Head of caudate nucleus (tissue), 42 donors: ENCODE results near the gene LRATD1.
A peak's percentile ranks its signal among the peaks of the same experiment; 100 is the strongest.
"Not testable (repeated sequence)": the region's sequence is repeated elsewhere in the genome, so short reads cannot be mapped to it uniquely, and the experiment has no call there.

Experiments used
- DNase-seq, 42 donors: peaks; one replicate each; pipeline versions ENCODE4 v3.0.0 to v3.0.0-alpha.2; 2020 to 2021; ENCODE audit warnings: mixed read lengths in 7 of 42
- intact Hi-C: fragments of 100-400 bp; cut with DNase I; formaldehyde crosslinking; loops from one replicate; pipeline ENCODE4 v1.15.0; 2022

Gene LRATD1, protein sequence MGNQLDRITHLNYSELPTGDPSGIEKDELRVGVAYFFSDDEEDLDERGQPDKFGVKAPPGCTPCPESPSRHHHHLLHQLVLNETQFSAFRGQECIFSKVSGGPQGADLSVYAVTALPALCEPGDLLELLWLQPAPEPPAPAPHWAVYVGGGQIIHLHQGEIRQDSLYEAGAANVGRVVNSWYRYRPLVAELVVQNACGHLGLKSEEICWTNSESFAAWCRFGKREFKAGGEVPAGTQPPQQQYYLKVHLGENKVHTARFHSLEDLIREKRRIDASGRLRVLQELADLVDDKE

DNA sequence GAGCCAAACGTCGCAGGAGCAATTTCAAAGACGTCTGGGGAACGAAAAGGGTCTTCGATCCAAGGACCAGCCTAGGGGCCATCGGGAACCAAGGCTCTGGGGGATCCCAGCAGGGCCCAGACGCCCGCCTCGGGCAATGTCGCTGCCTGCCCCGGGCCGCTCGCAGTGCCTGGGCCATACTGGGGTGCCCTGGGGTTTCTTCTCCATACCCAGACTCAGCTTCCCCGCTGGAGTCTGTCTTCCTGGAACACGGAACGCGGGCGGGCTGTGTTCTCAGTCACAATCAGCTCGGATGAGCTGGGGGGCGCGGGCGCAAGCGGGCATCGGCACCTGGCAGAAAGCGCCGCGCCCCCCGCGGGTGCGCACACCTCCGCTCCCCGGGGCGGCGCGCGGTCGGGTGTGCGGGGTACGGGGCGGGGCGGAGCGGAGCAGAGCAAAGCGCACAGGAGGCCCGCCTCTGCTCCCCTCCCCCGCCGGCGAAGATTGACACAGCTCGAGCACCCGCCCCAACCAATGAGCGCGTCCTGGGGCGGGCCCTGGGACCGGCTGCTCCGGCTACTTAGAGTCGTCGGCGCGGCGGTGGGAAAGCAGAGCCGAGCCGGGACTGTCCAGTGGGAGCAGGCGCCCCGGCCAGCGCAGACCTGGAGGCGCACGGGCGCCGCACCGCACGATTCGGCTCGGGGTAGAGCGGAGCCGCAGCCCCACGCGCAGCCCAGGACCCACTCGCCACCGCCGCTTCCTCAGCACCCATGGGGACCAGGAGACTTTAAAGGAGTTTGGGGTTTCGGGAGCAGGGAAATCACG lies at the start of gene LRATD1:
Gene LRATD1 (plus strand): TSS at position 585 of the 804 bp plus-strand sequence. CDS start 1,263 bp downstream, outside the sequence.
- peak; percentile 73 to 98 (median 91) for DNase-seq
- intact Hi-C loops = no loop called here

DNA sequence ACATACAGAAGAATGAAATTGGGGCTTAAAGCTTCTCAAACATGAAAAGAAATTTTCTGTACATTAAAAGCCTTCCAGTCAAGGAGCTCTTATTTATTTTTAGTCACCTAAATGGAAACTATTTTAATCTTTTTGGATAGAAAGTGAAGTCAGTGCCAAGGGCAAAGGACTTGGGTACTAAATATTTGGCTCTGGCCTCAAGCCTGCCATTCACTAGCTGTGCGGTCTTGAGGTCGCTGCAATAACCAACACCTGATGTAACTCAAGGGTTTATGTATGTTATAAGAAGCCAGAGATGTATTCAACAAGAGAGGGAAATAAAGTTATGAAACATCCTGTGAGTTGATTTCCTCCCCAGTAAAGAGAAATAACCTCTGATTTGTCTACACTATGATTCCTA lies 49.5 kb upstream of the LRATD1 start:
- intact Hi-C loops = no loop called here
- no peak for DNase-seq

DNA sequence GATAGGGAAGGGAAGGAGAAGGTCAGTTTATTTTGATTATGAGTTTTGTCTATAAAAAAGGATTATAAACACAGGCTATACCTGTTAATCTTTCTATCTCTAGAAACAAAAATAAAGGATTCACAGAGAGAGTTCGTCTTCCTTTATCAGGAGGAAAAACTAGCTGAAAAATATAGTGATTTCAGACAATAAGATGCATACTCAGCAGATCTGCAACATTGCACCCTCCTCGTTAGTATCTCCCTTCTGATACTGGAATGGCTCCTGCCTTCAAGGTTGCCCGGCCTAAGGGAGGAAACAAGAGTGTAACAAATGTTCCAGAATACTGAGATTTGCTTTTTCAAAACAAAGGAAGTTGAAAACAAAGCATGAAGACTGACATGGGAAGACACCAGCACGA lies 48.7 kb upstream of the LRATD1 start:
- no peak for DNase-seq
- intact Hi-C loops = no loop called here

DNA sequence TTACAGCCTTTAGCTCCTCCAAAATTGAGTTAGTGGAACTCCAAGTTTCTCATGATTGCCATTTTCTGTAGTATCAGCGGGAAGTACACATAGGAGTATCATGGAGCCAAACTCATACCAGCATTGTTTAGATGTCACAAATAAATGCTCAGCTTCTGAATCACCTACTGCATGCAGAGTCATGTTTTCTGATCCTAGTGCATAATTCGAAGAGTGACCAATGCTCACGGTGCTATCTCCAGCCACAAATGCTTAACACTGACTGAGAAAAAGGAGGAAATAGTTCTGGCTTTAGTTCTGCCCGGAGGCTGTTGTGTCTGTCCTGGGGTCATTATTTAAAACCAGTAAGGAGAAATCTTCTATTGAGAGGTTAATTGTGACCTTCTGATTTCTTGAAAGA lies 45.4 kb upstream of the LRATD1 start:
- intact Hi-C loops = no loop called here
- no peak for DNase-seq

DNA sequence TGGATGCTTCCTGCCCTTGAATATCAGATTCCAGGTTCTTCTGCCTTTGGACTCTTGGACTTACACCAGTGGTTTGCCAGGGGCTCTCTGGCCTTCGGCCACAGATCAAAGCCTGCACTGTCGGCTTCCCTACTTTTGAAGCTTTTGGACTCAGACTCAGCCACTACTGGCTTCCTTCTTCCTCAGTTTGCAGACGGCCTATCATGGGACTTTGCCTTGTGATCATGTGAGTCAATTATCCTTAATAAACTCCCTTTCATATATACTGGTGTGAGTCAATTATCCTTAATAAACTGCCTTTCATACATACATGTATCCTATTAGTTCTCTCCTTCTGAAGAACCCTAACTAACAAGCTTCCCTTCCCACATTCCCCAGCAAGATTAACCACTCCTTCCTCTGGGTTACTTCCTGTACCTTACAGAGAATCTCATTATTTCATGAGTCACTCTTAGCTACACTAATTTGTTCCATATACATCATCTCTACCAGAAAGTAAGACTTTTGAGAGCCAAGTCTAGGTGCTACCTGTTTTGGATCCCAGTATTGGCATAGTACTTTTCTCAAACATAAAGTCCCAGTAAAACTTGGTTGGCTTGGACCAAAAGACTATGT lies 31.3 kb upstream of the LRATD1 start:
- DNase-seq = no peak
- intact Hi-C loops = no loop called here

DNA sequence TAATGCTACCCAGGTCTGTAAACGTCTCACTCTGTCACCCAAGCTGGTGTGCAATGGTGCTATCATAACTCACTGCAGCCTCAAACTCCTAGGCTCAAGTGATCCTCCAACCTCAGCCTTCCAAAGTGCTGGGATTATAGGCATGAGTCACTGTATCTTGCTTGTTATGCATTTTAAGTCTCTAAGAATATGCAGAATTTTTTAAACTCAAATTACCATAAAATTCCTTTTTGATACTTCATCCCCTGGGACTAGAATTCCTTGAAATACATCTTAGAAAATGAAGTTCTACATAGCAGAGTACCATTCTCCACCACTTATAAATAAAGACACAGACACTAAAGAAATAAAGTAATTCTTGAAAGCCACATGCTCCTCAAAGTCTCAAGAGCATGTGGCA lies 30.2 kb upstream of the LRATD1 start:
- no peak for DNase-seq
- intact Hi-C loops = no loop called here

DNA sequence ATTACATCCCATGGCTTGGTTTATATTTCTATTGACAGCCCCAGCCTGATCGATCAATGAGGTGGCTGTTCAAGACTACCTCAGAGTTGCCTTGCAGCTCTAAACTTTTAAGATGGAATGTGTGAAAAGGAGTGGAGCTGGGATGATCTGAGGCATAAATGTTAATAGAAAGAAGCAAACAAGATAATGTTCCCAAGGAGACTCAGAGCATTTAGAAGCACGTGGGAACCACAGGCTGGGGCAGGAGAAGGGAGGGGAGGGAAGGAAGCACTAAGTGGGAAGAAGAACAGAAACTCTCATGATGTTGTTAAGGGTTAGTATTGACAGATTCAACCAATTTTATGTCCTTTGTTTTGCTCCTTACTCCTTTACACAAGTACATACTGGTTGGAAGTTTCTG lies 28.8 kb upstream of the LRATD1 start:
- no peak for DNase-seq
- intact Hi-C loops = no loop called here

DNA sequence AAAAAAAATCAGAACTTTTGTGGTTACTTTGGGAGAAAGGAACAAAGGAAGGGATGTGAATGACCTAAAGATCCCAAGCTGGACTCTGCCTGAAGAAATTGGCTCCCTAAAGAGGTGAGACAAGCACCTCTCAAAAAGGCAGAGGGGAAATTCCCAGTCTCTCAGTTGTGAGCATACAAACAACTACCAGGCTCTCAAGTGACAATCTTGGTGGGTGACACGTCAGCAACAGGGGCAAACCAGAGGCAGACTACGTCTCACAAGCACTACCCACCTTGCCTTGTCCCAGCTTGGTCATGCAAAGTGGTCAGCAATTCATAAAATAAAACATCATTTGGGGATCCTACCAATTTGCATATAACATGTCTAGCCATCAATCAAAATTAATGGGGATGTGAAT lies 24.3 kb upstream of the LRATD1 start:
- no peak for DNase-seq
- intact Hi-C loops = no loop called here

DNA sequence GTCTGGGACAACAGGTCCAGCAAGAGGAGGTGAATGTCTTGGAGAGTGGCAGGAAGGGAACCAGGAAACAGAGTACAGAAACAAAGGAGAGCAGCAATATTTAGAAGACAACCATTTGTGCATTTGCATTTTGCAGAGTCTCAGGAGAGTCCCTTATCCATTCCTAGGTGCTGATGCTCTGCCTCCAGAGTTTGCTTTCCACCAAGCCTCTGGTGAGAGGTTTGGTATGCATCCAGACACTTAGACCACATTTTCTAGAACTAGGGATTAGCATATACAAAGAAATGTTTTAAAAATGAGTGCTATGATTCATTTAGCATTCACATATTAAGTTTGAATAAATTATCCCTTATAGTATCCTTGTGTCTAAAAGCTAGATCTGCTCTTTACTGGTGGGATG lies 18.5 kb upstream of the LRATD1 start:
- DNase-seq = no peak
- intact Hi-C loops = no loop called here

DNA sequence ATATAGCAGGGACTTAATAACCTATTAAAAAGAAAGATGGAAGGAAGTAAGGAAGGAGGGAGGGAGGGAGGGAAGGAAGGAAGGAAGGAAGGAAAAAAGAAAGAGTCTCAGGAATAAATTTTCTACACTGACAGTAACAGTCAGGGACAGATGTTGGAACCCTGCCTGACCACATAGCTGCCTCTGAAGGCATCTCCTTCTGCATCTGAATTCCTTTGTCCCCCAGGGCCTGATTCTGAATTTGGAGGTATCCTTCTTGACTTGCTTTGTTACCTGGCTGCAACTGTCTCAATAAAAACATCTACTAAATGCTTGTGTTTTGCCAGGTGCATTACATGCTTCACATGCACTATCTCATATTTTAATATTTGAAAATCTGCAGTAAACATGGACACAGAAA lies 17.4 kb upstream of the LRATD1 start:
- DNase-seq = no peak
- intact Hi-C loops = no loop called here

DNA sequence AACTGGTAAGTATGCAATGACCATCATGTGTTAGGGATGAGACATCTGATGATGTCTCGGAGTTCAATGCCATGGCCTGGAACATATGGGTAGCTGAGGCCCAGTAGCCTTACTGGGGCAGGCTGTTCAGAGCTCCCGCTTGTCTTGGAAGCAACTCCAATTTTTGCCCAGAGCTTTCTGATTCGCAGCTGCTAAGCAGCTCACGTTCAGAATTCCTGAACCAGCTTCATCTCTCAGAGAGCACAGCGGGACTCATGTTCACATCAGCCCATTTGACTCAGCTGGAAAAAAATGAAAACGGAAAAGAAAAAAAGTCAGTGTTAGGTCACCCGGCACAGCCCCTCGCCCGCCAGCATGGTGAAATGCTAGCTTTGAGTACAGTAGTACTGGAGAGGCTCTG lies 16.8 kb upstream of the LRATD1 start:
- intact Hi-C loops = no loop called here
- DNase-seq = no peak

DNA sequence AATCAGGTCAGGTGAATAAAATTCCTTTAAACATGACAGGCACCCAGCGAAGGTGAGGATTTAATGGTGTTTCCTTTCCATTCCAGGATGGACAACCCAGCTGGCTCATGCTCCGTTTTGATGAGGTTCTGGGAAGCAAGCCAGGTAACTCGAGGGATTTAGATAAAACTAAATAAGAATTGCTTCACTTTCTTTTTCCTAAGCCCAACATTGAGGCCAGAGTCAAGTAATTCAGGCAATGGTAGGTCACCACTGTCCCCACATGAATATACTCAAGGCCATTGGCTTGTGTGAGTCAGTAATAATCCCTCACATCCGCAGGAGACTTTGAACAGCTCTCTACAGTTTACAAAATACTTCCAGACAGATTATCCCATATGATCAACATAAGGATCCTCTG lies 16.2 kb upstream of the LRATD1 start:
- intact Hi-C loops = no loop called here
- DNase-seq = no peak

DNA sequence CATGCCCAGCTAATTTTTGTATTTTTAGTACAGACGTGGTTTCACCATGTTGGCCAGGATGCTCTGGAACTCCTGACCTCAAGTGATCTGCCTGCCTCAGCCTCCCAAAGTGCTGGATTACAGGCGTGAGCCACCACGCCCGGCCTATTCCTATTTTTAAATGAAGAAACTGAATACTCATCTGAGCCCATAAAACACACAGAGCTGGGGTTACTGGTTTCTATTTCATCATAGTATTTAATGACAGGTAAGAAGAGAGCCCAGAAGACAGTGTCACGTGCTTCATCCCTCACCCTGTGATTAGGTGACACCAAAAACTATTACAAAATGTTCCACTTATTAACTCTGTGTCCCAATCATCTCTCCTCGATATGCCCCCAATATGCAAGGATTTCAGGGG lies 15.6 kb upstream of the LRATD1 start:
- intact Hi-C loops = no loop called here
- no peak for DNase-seq

DNA sequence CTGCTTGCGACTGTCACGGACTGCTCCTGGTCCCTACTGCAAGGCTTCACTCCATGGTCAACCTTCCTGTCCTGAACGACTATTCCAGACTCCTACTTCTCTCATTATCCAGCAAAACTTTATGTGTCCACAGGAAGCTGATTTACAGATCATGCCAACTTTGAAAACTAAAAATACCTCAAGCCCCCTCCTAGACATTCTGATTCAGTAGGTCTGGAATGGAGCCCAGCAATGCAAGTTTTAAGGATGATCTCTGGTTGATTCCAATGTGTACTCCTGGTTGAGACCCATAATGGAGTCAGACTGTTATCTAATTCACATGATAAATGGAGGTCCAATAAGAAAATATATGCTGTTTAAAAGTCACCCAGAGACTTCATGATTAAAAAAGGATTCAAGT lies 13.1 kb upstream of the LRATD1 start:
- no peak for DNase-seq
- intact Hi-C loops = no loop called here

DNA sequence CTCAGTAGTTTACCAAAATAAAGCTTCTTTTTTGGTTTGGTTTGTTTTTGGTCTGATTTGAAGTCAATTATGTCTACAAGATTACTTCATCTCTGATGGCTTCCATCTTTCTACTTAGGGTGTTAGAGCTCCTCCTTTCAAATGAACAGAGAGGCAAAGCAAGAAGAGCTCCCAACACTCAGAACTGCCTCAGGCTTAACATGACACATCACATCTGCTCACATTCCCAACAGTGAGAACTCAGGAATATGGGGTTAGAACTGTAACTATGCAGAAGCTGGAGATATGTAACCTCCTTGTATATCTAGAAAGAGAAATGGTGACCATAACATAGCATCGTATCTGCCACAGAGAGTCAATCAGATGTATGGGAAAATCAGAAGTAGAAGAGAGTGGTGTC lies 11.4 kb upstream of the LRATD1 start:
- intact Hi-C loops = no loop called here

DNA sequence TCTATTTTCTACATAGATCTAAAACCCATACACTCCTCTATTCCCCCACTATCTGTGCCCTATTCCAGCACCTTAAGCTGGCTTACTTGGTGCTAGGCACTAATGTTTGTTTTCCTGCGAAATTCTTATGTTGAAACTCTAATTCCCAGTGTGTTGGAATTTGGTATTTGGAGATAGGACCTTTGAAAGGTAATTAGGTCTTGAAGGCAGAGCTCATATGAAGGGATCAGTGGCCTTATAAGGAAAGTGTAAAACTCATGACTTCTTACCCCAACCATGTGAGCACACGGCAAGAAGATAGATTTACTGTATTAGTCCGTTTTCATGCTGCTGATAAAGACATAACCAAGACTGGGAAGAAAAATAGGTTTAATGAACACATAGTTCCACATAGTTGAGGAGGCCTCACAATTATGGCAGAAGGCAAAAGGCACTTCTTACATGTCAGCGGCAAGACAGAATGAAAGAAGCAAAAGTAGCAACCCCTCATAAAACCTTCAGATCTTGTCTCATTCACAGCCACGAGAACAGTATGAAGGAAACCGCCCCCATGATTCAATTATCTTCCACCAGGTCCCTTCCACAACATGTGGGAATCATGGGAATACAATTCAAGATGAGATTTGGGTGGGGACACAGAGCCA lies 10.5 kb upstream of the LRATD1 start:
- no peak for DNase-seq
- intact Hi-C loops = no loop called here

More for the DNA sequence above, 11.4 kb upstream of the LRATD1 start:
- DNase-seq = no peak

DNA sequence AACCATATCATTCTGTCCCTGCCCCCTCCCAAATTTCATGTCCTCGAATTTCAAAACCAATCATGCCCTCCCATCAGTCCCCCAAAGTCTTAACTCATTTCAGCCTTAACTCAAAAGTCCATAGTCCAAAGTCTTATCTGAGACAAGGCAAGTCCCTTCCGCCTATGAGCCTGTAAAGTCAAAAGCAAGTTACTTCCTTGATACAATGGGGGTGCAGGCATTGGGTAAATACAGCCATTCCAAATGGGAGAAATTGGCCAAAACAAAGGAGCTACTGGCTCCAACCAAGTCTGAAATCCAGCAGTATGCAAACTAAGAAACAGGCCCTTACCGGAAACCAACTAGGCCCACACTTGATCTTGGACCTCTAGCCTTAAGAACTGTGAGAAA lies 10.0 kb upstream of the LRATD1 start:
- DNase-seq, intact Hi-C loops: not testable (repeated sequence)

DNA sequence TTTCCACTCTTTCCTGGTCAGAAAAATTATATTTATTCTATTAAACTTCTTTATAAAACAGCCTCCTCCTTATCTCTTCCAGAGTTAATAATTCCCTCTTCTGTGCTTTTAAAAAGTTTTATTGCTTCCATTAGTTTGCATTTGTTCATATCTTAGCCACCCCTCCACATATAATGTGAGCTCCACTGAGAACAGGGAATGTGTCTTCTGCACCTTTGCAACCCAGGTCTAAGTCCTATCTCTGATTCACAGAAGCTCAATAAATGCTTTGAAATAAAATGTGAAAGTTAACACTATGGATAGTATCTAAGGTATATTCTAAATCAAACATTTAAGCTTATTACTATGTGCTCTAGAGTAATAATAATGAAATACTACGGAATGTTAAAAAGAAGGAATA lies 9.3 kb upstream of the LRATD1 start:
- no peak for DNase-seq
- intact Hi-C loops = no loop called here

DNA sequence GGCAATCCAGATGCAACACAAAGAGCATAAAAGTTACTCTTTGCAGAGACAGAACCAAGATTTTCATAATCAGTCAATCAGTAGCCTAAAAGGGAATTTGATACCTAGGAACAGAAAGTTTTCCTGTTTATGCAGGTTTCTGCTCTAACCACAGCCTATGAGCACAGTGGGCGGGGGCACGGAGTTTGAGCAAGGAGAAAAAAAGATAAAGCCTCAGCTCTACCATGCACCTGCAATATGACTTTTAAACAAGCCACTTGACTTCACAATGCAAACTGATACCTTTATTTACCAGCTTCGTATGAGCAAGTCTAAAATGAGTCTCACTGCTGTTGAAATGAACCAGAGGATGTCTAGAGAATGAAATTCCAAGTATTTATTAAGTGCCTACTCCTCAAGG lies 5.6 kb upstream of the LRATD1 start:
- no peak for DNase-seq
- intact Hi-C loops = no loop called here

DNA sequence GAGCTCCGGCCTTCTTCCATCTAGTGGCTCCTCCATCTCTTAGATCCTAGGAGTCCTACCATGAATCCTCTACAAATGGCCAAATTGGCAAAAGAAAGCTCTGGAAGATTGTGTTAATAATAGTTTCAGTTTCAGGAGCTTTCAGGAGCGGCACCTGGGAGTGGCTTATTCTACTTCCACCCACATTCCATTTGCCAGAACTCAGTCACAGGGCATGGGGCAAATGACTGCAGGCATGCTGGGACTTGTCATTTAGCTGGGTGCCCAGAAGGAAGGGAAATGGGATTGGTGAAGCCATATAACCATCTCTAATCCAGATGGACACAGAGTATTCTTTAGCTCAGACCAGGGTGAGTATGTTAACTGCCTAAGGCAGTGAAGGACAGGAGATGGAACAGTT lies 3.6 kb upstream of the LRATD1 start:
- no peak for DNase-seq
- intact Hi-C loops = no loop called here
